Left colon (tissue), 2 donors: ENCODE data around the gene COMMD1. TPM values are rescaled to one million over a fixed set of nuclear protein-coding genes. Genes with fewer than 3 reads are reported as not detected.
"Not testable (repeated sequence)": the region's sequence is repeated elsewhere in the genome, so short reads cannot be mapped to it uniquely, and the experiment has no call there.

Experiments
- ATAC-seq: fragments of 200-7000 bp; cut with Tn5 transposase; one replicate; pipeline ENCODE4 v1.9.1; 2020; ENCODE audit warnings: mild to moderate bottlenecking, moderate library complexity
- DNase-seq, 2 donors: peaks; one replicate each; pipeline ENCODE4 v3.0.0-alpha.2; 2020
- intact Hi-C, 2 donors: fragments of 100-400 bp; cut with DNase I in 1 of 2; cut with micrococcal nuclease in 1 of 2; formaldehyde crosslinking; loops; one replicate each; pipeline versions ENCODE4 v1.11.2 to v1.14.0; 2022; cut with DNase I, micrococcal nuclease
- total RNA-seq, 2 donors: library from RNA; stranded (reverse); fragmentation: NEBNext Ultra II Directional; extraction: Animal tissue kit (Norgen Biotek cat#: 25700); gene quantifications; one replicate each; pipeline ENCODE4 v1.2.1, GENCODE V29; 2021
- donor health status: DM: no; HTN: no; CAD: no.
- donor health status: DM: yes; HTN: yes; CAD: no.

The COMMD1 gene
- total RNA-seq, 2 donors from 2014 or later, result 25.0 to 29.4 TPM

DNA sequence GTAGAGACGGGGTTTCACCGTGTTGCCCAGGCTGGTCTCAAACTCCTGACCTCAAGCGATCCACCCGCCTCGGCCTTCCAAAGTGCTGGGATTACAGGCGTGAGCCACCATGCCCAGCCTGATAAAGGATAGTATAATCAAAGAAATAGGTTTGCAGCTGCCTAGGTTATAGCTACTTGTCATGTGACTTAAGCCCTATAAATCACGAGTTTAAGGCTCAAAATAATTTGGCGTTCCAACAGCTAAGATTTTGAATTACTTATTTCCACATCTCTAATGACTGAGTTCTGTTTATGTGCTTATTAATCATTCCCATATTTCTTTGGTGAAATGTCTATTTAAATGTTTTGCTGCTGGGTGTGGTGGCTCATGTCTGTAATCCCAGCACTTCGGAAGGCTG lies 49.4 kb downstream of the COMMD1 start:
- intact Hi-C loops, DNase-seq, ATAC-seq: not testable (repeated sequence)

- DNase-seq, result peak; percentile 17 to 59
- ATAC-seq, result peak; percentile 71
- intact Hi-C loops, result no loop called here
Observed at GRCh38 chr2:61959381-61960293, 54.2 kb downstream of the COMMD1 start.

DNA sequence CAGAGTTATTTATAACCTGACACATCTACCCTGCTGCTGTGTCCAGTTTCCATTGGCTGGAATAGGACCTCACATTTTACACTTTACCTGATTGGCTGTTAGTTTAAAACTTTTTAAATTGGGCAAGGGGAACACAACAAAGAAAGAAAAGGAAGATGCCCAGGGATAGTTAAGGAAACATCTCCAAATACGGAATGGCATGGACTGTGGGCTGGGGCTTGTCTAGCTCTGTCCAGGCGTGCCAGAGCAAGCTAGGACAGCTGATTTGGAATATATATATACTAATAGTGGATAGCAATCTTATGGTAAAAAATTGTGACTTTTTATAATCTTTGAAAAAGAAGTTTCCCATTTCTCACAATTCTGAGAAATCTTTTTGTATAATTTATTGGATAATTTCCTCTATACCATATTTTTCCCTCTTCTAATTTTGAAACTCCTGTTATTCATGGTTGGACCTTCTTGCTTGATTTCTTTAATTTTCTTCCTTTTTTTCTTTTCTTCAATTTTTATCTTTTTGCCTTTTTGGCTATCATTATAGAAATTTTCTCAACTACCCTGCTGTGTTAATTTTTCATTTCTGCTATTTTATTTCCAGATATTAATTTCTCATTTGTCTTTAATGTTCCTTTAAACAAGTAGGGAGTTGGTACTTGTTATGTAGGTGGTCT lies 55.9 kb downstream of the COMMD1 start:
- no peak for DNase-seq
- intact Hi-C loops, result no loop called here
- no peak for ATAC-seq

DNA sequence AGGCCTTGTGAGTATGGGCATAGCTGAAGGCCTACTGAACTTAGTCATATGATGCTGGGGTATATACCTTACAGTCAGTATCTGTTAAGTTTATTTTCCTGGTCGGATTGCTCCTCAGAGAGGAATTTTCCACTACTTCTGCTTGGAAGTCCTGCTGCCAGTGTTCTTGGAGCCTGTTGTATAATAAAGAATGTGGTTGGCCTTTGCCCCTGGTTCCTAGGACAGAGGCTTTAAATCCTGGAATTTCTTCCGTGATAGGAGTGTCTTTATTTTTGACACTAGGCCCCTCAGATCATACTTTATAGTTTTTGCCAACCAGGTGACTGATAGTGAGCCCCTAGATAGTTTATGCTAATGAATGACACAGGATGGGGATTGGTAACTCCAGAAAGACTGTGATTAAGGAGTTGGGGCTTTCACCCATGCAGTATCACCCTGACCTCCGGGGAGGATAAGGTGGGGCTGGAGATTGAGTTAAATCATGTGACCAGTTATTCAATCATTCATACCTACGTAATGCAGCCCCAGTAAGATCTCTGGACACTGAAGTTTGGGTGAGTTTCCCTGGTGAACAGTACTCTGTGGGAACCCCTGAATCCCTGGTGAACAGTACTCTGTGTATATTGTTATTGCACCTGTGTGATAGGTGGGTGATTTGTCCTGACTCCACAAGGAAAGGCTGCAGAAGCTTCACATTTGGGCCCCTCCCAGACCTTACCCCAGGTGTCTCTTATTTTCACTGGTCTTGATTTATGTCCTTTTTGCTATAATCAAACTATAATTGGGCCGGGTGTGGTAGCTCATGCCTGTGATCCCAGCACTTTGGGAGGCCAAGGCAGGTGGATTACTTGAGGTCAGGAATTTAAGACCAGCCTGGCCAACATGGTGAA lies 56.9 kb downstream of the COMMD1 start:
- ATAC-seq (peak; percentile 85), DNase-seq (peak; percentile 20 to 41)
- intact Hi-C loops, result no loop called here

GRCh38 chr2:61966087-61966727 lies 60.7 kb downstream of the COMMD1 start:
- ATAC-seq (no peak), DNase-seq (no peak)
- intact Hi-C loops, result no loop called here

DNA sequence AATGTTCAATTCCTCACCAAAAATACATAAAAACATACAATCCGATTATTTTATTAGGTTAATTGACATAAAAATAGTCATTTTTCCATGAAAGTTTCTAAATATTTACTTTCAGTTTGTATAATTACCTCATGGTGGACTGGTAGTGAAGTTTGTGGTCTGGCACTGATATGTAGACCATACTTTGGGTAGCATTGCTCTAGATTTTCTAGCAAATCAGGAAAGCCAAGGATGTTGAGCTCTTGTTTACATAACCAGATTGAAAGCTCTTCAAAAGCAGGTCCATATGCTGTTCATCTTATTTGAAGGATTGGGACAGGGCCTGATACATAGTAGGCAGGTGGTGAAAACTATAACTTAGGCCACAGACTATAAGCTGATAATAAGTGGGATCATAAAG lies 61.8 kb downstream of the COMMD1 start:
- DNase-seq (no peak), ATAC-seq (no peak)
- intact Hi-C loops, result no loop called here

GRCh38 chr2:61969376-61969775 lies 63.9 kb downstream of the COMMD1 start:
- DNase-seq (no peak), ATAC-seq (no peak)
- intact Hi-C loops, result no loop called here

- ATAC-seq (no peak), DNase-seq (no peak)
- intact Hi-C loops, result no loop called here
Observed at GRCh38 chr2:61970807-61971556, 65.5 kb downstream of the COMMD1 start.

DNA sequence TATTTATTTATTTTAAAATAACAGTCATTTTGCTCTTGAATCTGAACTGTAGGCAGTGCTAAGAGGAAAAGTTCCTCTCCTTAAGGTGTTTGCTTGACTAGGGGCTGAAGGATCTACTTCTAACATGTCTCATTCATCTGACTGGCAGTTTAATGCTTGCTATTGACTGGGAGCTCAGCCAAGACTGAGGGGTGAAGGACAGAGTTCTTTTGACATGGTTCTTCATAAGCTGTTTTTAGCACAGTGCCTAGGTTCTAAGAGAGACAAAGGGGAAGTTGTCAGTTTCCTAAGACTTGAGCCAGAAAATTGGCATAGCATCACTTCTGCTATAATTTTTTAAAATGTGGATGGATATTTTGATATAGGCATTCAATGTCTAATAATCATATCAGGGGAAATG lies 73.0 kb downstream of the COMMD1 start:
- ATAC-seq (peak; percentile 92), DNase-seq (peak in 1 of 2 donors; percentile 44)
- intact Hi-C loops, result no loop called here

- no peak for DNase-seq
- intact Hi-C loops, result no loop called here
- no peak for ATAC-seq
Observed at GRCh38 chr2:61980758-61981157, 75.3 kb downstream of the COMMD1 start.

GRCh38 chr2:61984682-61985081 lies 79.2 kb downstream of the COMMD1 start:
- intact Hi-C loops, result no loop called here
- no peak for DNase-seq
- no peak for ATAC-seq

DNA sequence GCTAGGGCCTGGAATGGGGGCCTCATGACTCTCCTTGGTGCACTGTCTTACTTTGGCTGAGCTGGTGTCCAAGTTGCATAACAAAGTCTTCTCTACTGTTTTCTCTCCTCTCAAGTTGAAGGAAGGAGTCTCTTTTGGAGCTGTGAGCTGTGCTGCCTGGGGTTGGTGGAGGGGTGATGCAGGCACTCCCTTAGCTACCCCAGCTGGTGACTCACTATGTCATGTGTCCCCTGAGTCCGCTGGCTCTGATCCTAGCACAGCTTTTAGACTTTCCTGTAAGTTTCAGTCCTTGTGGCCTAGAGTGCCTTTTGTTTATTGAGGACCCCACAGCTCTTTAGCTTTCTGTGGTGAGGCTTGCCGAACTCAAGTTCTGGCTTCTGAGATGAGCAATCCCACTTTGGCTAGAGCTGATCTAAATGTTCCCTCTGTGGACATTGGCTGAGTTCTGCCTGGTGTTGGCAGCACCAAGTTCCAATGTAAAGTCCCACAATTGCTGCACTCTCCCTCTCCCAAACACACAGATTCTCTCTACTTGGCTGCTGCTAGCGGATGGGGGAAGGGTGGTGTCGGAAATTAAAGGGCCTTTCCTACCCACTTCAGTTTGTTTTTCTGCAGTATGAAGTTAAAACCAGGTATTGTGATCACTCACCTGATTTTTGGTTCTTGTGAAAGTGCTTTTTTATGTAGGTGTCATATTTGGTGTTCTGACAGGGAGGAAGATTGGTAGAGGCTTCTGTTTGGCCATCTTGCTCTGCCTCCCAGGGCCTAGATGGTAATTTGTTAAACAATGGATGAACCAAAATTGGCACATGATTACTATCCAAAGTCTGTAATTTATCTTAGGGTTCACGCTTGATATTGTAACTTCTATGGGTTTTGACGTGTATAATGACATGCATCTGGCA lies 83.2 kb downstream of the COMMD1 start:
- DNase-seq, result no peak
- no peak for ATAC-seq
- intact Hi-C loops, result no loop called here

GRCh38 chr2:61993422-61994024 lies 88.0 kb downstream of the COMMD1 start:
- intact Hi-C loops, result loop anchor here (5.0 to 10.0 kb wide), 2 partner anchors 411 to 419 kb away; no protein-coding TSS in a partner anchor
- peak in 1 of 2 donors; percentile 19 for DNase-seq
- ATAC-seq, result peak; percentile 87

DNA sequence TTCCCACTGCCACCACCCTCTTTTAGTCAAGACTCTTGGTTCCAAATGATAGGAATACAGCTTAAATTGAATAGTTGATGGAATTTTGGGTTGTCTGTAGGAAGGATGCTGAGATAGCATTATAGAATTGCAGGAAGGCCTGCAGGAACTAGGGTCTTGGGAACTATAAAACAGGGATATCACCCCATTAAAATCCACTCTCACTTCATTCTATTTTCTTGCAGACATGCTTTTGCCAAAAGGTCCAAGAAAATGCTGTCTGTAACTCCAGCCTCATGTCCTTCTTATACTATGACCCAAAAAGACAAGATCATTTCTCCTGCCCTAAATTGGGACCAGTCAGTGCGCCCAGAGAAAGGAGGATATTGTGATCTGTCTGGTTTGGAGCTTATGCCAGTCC lies 89.1 kb downstream of the COMMD1 start:
- ATAC-seq (no peak), DNase-seq (no peak)
- intact Hi-C loops, result loop anchor here (5.0 to 10.0 kb wide), 2 partner anchors 410 to 418 kb away; no protein-coding TSS in a partner anchor

DNA sequence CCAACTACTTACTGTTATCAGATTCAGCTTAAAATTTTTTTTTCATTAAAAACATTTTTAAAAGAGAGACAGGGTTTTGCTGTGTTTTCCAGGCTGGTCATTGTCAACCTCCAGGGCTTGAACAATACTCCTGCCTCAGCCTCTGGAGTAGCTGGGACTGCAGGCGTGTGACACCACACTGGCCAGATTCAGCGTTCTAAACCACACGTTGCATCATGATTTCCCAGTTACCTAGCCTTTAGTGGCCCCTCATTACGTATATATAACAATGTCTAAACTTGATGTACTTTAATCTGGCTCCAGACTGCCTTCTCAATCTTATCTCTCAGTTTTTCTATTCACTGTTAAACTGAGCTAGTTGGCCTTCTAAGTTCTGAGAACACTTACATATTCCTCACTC lies 89.6 kb downstream of the COMMD1 start:
- DNase-seq (no peak), ATAC-seq (no peak)
- intact Hi-C loops, result loop anchor here in 1 of 2 donors (10.0 kb wide), 1 partner anchor 410 kb away; no protein-coding TSS in a partner anchor

- intact Hi-C loops, result loop anchor here in 1 of 2 donors (10.0 kb wide), 1 partner anchor 409 kb away; no protein-coding TSS in a partner anchor
- DNase-seq, result no peak
- ATAC-seq, result no peak
Observed at GRCh38 chr2:61995515-61995914, 90.0 kb downstream of the COMMD1 start.
